Suprapubic skin (tissue), 4 donors: ENCODE results near the gene MTX3. TPM values are rescaled to one million over a fixed set of nuclear protein-coding genes. Genes with fewer than 3 reads are reported as not detected.

Source experiments
- DNase-seq, 2 donors: peaks; one replicate each; pipeline ENCODE4 v3.0.0-alpha.2; 2019; ENCODE audit warnings: low spot score in 2 of 2
- H3K27ac ChIP-seq: fragments of 200-600 bp; sonication (generic); one replicate; pipeline ENCODE4 v1.5.1; 2019
- H3K27me3 ChIP-seq: fragments of 200-600 bp; sonication (generic); one replicate; pipeline ENCODE4 v1.5.1; 2019
- H3K36me3 ChIP-seq: fragments of 200-600 bp; sonication (generic); one replicate; pipeline ENCODE4 v1.5.1; 2019
- H3K4me1 ChIP-seq: fragments of 200-600 bp; sonication (generic); one replicate; pipeline ENCODE4 v1.5.1; 2019
- H3K4me3 ChIP-seq: fragments of 200-600 bp; sonication (generic); one replicate; pipeline ENCODE4 v1.5.1; 2019; ENCODE audit warnings: mild to moderate bottlenecking
- H3K9me3 ChIP-seq: fragments of 200-600 bp; sonication (generic); one replicate; pipeline ENCODE4 v1.5.1; 2019
- CTCF ChIP-seq, 2 donors: fragments of 200-600 bp in 1 of 2; fragments of 450-650 bp in 1 of 2; sonication (generic) in 1 of 2; IDR thresholded peaks; one replicate each; pipeline ENCODE4 v1.5.1; 2016 to 2019; ENCODE audit warnings: antibody characterized with exemption in 2 of 2, mild to moderate bottlenecking in 1 of 2, moderate library complexity in 1 of 2
- EP300 ChIP-seq: sonication (generic); formaldehyde crosslinking; IDR thresholded peaks from one replicate; pipeline ENCODE4 v1.6.1; 2017; ENCODE audit warnings: antibody characterized with exemption
- POLR2A ChIP-seq, 2 donors: fragments of 450-650 bp; IDR thresholded peaks; one replicate each; pipeline ENCODE4 v1.6.1; 2017; ENCODE audit warnings: antibody characterized with exemption in 2 of 2, mild to moderate bottlenecking in 2 of 2, moderate library complexity in 2 of 2
- POLR2AphosphoS5 ChIP-seq, 3 donors: sonication (generic); formaldehyde crosslinking; IDR thresholded peaks; one replicate each; pipeline ENCODE4 v1.6.1; 2017; ENCODE audit warnings: antibody characterized with exemption in 3 of 3
- WGBS: methylation state at CpG from one replicate; pipeline ENCODE4 v1.1.5; 2018; 5-methylcytosine and 5-hydroxymethylcytosine counted together
- total RNA-seq, 4 donors: library from RNA; depleted of rRNA; stranded (reverse); fragments of >200 nt; gene quantifications; one replicate each; pipeline ENCODE4 v1.1.0, GENCODE V29; 2016

Gene MTX3
- total RNA-seq, 4 donors from 2014 or later: 11.4 to 14.8 (median 12.6) TPM

GRCh38 chr5:79973996-79974395, 17.1 kb downstream of the MTX3 start:
- Histone ChIP-seq H3K9me3 (no peaks in the 10 kb centered on the region), H3K4me3 (no peak overlapping the region)

GRCh38 chr5:79973511-79973910, 17.6 kb downstream of the MTX3 start:
- Histone ChIP-seq H3K9me3 (no peaks in the 10 kb centered on the region), H3K27ac (no peak overlapping the region), H3K27me3 (peaks cover 8% of the 10 kb centered on the region), H3K4me1 (no peaks in the 10 kb centered on the region), H3K4me3 (no peak overlapping the region), H3K36me3 (peaks cover 20% of the 10 kb centered on the region)
- 50% methylated on average over 3 of the region's 3 CpGs for WGBS
- no peak for DNase-seq
- TF ChIP-seq POLR2A (IDR thresholded peaks at IDR 0.05): no peak
- TF ChIP-seq CTCF (IDR thresholded peaks at IDR 0.05): no peak
- no peak for TF ChIP-seq EP300
- TF ChIP-seq POLR2AphosphoS5 (IDR thresholded peaks at IDR 0.05): no peak

More at GRCh38 chr5:79973996-79974395, 17.1 kb downstream of the MTX3 start:
- DNase-seq: no peak
- Histone ChIP-seq H3K27ac (no peak overlapping the region), H3K36me3 (peaks cover 20% of the 10 kb centered on the region), H3K4me1 (no peaks in the 10 kb centered on the region), H3K27me3 (peaks cover 8% of the 10 kb centered on the region)
- TF ChIP-seq POLR2AphosphoS5 (IDR thresholded peaks at IDR 0.05): no peak
- no peak for TF ChIP-seq POLR2A (IDR thresholded peaks at IDR 0.05)
- TF ChIP-seq EP300: no peak
- TF ChIP-seq CTCF (IDR thresholded peaks at IDR 0.05): no peak
- WGBS: 74% methylated on average over 3 of the region's 3 CpGs

GRCh38 chr5:79971156-79971555, 19.9 kb downstream of the MTX3 start:
- no peak for DNase-seq
- Histone ChIP-seq H3K4me1 (no peaks in the 10 kb centered on the region), H3K36me3 (no peaks in the 10 kb centered on the region), H3K27ac (no peak overlapping the region), H3K9me3 (no peaks in the 10 kb centered on the region), H3K4me3 (no peak overlapping the region), H3K27me3 (peaks cover 11% of the 10 kb centered on the region)
- WGBS: 85% methylated on average over 4 of the region's 4 CpGs
- no peak for TF ChIP-seq POLR2A (IDR thresholded peaks at IDR 0.05)
- TF ChIP-seq EP300: no peak
- no peak for TF ChIP-seq POLR2AphosphoS5 (IDR thresholded peaks at IDR 0.05)
- TF ChIP-seq CTCF (IDR thresholded peaks at IDR 0.05): no peak

- Histone ChIP-seq H3K36me3 (no peaks in the 10 kb centered on the region), H3K4me1 (no peaks in the 10 kb centered on the region), H3K27me3 (peaks cover 11% of the 10 kb centered on the region), H3K9me3 (no peaks in the 10 kb centered on the region), H3K4me3 (no peak overlapping the region), H3K27ac (no peak overlapping the region)
- DNase-seq: no peak
- no peak for TF ChIP-seq CTCF (IDR thresholded peaks at IDR 0.05)
- WGBS: 84% methylated on average over 5 of the region's 5 CpGs
These were observed 24.6 kb downstream of the MTX3 start for GRCh38 chr5:79966448-79966847.

GRCh38 chr5:79964136-79964535, 26.9 kb downstream of the MTX3 start:
- Histone ChIP-seq H3K27me3 (peaks cover 4% of the 10 kb centered on the region), H3K27ac (no peak overlapping the region), H3K36me3 (no peaks in the 10 kb centered on the region), H3K4me3 (no peak overlapping the region), H3K4me1 (no peaks in the 10 kb centered on the region), H3K9me3 (no peaks in the 10 kb centered on the region)
- DNase-seq: no peak
- 59% methylated on average over 7 of the region's 7 CpGs for WGBS
- TF ChIP-seq EP300 (no peak), POLR2AphosphoS5 (IDR thresholded peaks at IDR 0.05) (no peak), CTCF (IDR thresholded peaks at IDR 0.05) (no peak), POLR2A (IDR thresholded peaks at IDR 0.05) (no peak)
